ENCODE results near the gene NEGR1. TPM values are rescaled to one million over a fixed set of nuclear protein-coding genes. Genes with fewer than 3 reads are reported as not detected.

The NEGR1 gene
- total and polyA plus RNA-seq, 8 donors: 1.2 to 35.4 (median 7.7) TPM

GRCh38 chr1:71625004-71625403 is 657.3 kb downstream of the NEGR1 start:
- H3K4me1 ChIP-seq: no peaks in the 10 kb centered on the region
- TF ChIP-seq POLR2AphosphoS5 (IDR thresholded peaks at IDR 0.05) (no peak), POLR2A (IDR thresholded peaks at IDR 0.05) (no peak), CTCF (IDR thresholded peaks at IDR 0.05) (no peak), EP300 (IDR thresholded peaks at IDR 0.05) (no peak)
- no peak for DNase-seq
- H3K36me3 ChIP-seq: no peaks in the 10 kb centered on the region
- H3K27me3 ChIP-seq: no peaks in the 10 kb centered on the region
- intact Hi-C loops (cut with DNase I; ENCODE audit: low total_unique reads): no loop called here
- no peak overlapping the region for H3K27ac ChIP-seq
- no peak overlapping the region for H3K4me3 ChIP-seq
- no peaks in the 10 kb centered on the region for H3K9me3 ChIP-seq

- Histone ChIP-seq H3K4me3 (no peak overlapping the region), H3K27ac (no peak overlapping the region), H3K9me3 (no peaks in the 10 kb centered on the region), H3K27me3 (no peaks in the 10 kb centered on the region), H3K4me1 (no peaks in the 10 kb centered on the region), H3K36me3 (no peaks in the 10 kb centered on the region)
- intact Hi-C loops (cut with DNase I; ENCODE audit: low total_unique reads): no loop called here
- WGBS, 5 donors: 87 to 98% (median 97%) methylated on average over 1 of the region's 1 CpG
- no peak for TF ChIP-seq POLR2AphosphoS5 (IDR thresholded peaks at IDR 0.05)
- no peak for TF ChIP-seq EP300 (IDR thresholded peaks at IDR 0.05)
- no peak for TF ChIP-seq CTCF (IDR thresholded peaks at IDR 0.05)
- TF ChIP-seq POLR2A (IDR thresholded peaks at IDR 0.05): no peak
- no peak for DNase-seq
Measured at GRCh38 chr1:71623888-71624287, 658.5 kb downstream of the NEGR1 start.

- intact Hi-C loops (cut with DNase I; ENCODE audit: low total_unique reads): no loop called here
- H3K4me1 ChIP-seq: no peaks in the 10 kb centered on the region
- DNase-seq: no peak
- WGBS, 5 donors: 76 to 81% (median 77%) methylated on average over 1 of the region's 1 CpG
- H3K9me3 ChIP-seq: no peaks in the 10 kb centered on the region
- TF ChIP-seq EP300 (IDR thresholded peaks at IDR 0.05): no peak
- TF ChIP-seq CTCF (IDR thresholded peaks at IDR 0.05): no peak
- no peak for TF ChIP-seq POLR2AphosphoS5 (IDR thresholded peaks at IDR 0.05)
- no peak for TF ChIP-seq POLR2A (IDR thresholded peaks at IDR 0.05)
- no peaks in the 10 kb centered on the region for H3K36me3 ChIP-seq
- H3K27ac ChIP-seq: no peak overlapping the region
- H3K27me3 ChIP-seq: no peaks in the 10 kb centered on the region
- no peak overlapping the region for H3K4me3 ChIP-seq
Measured at GRCh38 chr1:71621785-71622184, 660.6 kb downstream of the NEGR1 start.

GRCh38 chr1:71618766-71619530 is 663.4 kb downstream of the NEGR1 start:
- intact Hi-C loops (cut with DNase I; ENCODE audit: low total_unique reads): no loop called here
- WGBS, 5 donors: 81 to 95% (median 86%) methylated on average over 3 of the region's 3 CpGs
- no peak overlapping the region for H3K4me3 ChIP-seq
- no peaks in the 10 kb centered on the region for H3K27me3 ChIP-seq
- TF ChIP-seq CTCF (IDR thresholded peaks at IDR 0.05) (no peak), POLR2A (IDR thresholded peaks at IDR 0.05) (no peak), POLR2AphosphoS5 (IDR thresholded peaks at IDR 0.05) (no peak), EP300 (IDR thresholded peaks at IDR 0.05) (no peak)
- DNase-seq: no peak
- no peaks in the 10 kb centered on the region for H3K9me3 ChIP-seq
- no peaks in the 10 kb centered on the region for H3K4me1 ChIP-seq
- no peak overlapping the region for H3K27ac ChIP-seq
- no peaks in the 10 kb centered on the region for H3K36me3 ChIP-seq

All from stomach (tissue), 9 donors.